ENCODE data around the gene SLC1A6. TPM values are rescaled to one million over a fixed set of nuclear protein-coding genes. Genes with fewer than 3 reads are reported as not detected.
"Not testable (repeated sequence)": the region's sequence is repeated elsewhere in the genome, so short reads cannot be mapped to it uniquely, and the experiment has no call there.

Gene SLC1A6
- total RNA-seq, 2 experiments from 2014 or later = not detected

DNA sequence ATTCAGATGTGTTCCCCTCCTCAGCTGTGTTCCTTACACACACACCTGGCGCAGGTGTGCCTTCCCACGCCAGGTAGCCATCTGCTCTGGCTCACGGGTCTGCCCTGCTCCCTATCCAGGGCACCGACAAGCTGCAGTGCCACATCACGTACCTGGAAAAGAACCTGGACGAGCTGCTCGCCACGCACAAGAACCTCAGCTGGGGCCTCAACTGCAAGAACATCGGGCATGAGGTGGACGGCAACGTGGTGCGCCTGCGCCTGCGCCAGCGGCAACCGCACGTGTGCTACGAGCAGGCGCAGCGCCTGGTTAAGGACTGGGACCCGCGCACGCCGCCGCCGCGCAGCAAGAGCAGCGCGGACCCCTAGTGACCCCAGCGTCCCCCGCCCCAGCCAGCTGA lies 43.1 kb upstream of the SLC1A6 start:
- no peaks in the 10 kb centered on the region for H3K9me3 Mint-ChIP-seq
- H3K27me3 ChIP-seq (ENCODE audit: control insufficient read depth in 1 of 2, insufficient read depth in 2 of 2, low read length in 2 of 2) = peaks cover 4 to 7% of the 10 kb centered on the region in 2 experiments
- H3K36me3 ChIP-seq (ENCODE audit: insufficient read depth, low read length) = no peaks in the 10 kb centered on the region
- CTCF ChIA-PET = no interaction called here
- no peak for TF ChIP-seq CTCF (IDR thresholded peaks at IDR 0.05)
- POLR2A ChIA-PET = no interaction called here
- H3K9me3 ChIP-seq (ENCODE audit: control insufficient read depth in 1 of 2, insufficient read depth in 1 of 2, low read length in 2 of 2) = peaks cover 0 to 5% of the 10 kb centered on the region in 2 experiments
- H3K36me3 Mint-ChIP-seq (ENCODE audit: low read depth) = no peaks in the 10 kb centered on the region
- no peak for DNase-seq
- no peaks in the 10 kb centered on the region for H3K4me1 Mint-ChIP-seq (ENCODE audit: low read depth)
- intact Hi-C loops (cut with DNase I, micrococcal nuclease) = no loop called here
- no peak for ATAC-seq (ENCODE audit: poor library complexity)
- H3K4me3 ChIP-seq (ENCODE audit: low read length) = no peak overlapping the region
- no peak overlapping the region for H3K4me3 Mint-ChIP-seq
- H3K27ac ChIP-seq (ENCODE audit: low read depth in 1 of 2, low read length in 2 of 2) = no peak overlapping the region
- H3K27me3 Mint-ChIP-seq = peaks cover 32% of the 10 kb centered on the region
- no peaks in the 10 kb centered on the region for H3K4me1 ChIP-seq (ENCODE audit: insufficient read depth, low read length)
- H3K27ac Mint-ChIP-seq = no peak overlapping the region

GRCh38 chr19:15021286-15022007 lies 41.8 kb upstream of the SLC1A6 start:
- H3K27ac ChIP-seq (ENCODE audit: low read depth in 1 of 2, low read length in 2 of 2) = no peak overlapping the region
- ATAC-seq (ENCODE audit: poor library complexity) (no peak), DNase-seq (no peak)
- POLR2A ChIA-PET = no interaction called here
- TF ChIP-seq CTCF (IDR thresholded peaks at IDR 0.05) = no peak
- Mint-ChIP-seq H3K4me1 (ENCODE audit: low read depth) (no peaks in the 10 kb centered on the region), H3K9me3 (no peaks in the 10 kb centered on the region), H3K36me3 (ENCODE audit: low read depth) (no peaks in the 10 kb centered on the region), H3K27ac (no peak overlapping the region), H3K4me3 (no peak overlapping the region), H3K27me3 (peaks cover 39% of the 10 kb centered on the region)
- peaks cover 6 to 7% of the 10 kb centered on the region in 2 experiments for H3K27me3 ChIP-seq (ENCODE audit: control insufficient read depth in 1 of 2, insufficient read depth in 2 of 2, low read length in 2 of 2)
- H3K4me1 ChIP-seq (ENCODE audit: insufficient read depth, low read length) = no peaks in the 10 kb centered on the region
- no peak overlapping the region for H3K4me3 ChIP-seq (ENCODE audit: low read length)
- H3K36me3 ChIP-seq (ENCODE audit: insufficient read depth, low read length) = no peaks in the 10 kb centered on the region
- intact Hi-C loops (cut with DNase I, micrococcal nuclease) = no loop called here
- CTCF ChIA-PET = no interaction called here
- peaks cover 0 to 5% of the 10 kb centered on the region in 2 experiments for H3K9me3 ChIP-seq (ENCODE audit: control insufficient read depth in 1 of 2, insufficient read depth in 1 of 2, low read length in 2 of 2)

- H3K9me3 ChIP-seq (ENCODE audit: control insufficient read depth in 1 of 2, insufficient read depth in 1 of 2, low read length in 2 of 2); H3K4me3 ChIP-seq (ENCODE audit: low read length); DNase-seq; H3K4me1 ChIP-seq (ENCODE audit: insufficient read depth, low read length); H3K4me3 Mint-ChIP-seq; H3K9me3 Mint-ChIP-seq; POLR2A ChIA-PET; H3K36me3 Mint-ChIP-seq (ENCODE audit: low read depth); intact Hi-C loops (cut with DNase I, micrococcal nuclease); H3K27ac ChIP-seq (ENCODE audit: low read depth in 1 of 2, low read length in 2 of 2); ATAC-seq (ENCODE audit: poor library complexity); H3K4me1 Mint-ChIP-seq (ENCODE audit: low read depth); H3K36me3 ChIP-seq (ENCODE audit: insufficient read depth, low read length); H3K27ac Mint-ChIP-seq: not testable (repeated sequence)
- H3K27me3 Mint-ChIP-seq = peaks cover 48% of the 10 kb centered on the region
- H3K27me3 ChIP-seq (ENCODE audit: control insufficient read depth in 1 of 2, insufficient read depth in 2 of 2, low read length in 2 of 2) = peaks cover 10 to 16% of the 10 kb centered on the region in 2 experiments
- CTCF ChIA-PET = interaction anchor here (0.6 kb wide), 1 partner anchor 1451 kb away, joined by 3 read pairs; no protein-coding TSS in a partner anchor
Observed at GRCh38 chr19:15018836-15019235, 39.2 kb upstream of the SLC1A6 start.

All from CD4-positive, alpha-beta T cell (primary cell).